Esophagus squamous epithelium (tissue), 4 donors: ENCODE data around the gene STK24.

Experiments used
- CTCF ChIP-seq, 6 experiments: fragments of 450-650 bp in 4 of 6; fragments of 200-600 bp in 2 of 6; sonication (generic) in 2 of 6; IDR thresholded peaks; one replicate each; pipeline ENCODE4 v1.5.1; 2016 to 2019; ENCODE audit warnings: antibody characterized with exemption in 6 of 6, mild to moderate bottlenecking in 4 of 6, moderate library complexity in 4 of 6
- POLR2A ChIP-seq, 4 donors: fragments of 450-650 bp; IDR thresholded peaks; one replicate each; pipeline ENCODE4 v1.6.1; 2017; ENCODE audit warnings: antibody characterized with exemption in 4 of 4, mild to moderate bottlenecking in 4 of 4, moderate library complexity in 3 of 4

- TF ChIP-seq POLR2A (IDR thresholded peaks at IDR 0.05) (no peak), CTCF (IDR thresholded peaks at IDR 0.05) (no peak)
Observed at GRCh38 chr13:98599502-98600328, 22.8 kb upstream of the STK24 start.
